M059J (cell line): Measurements from ENCODE around the gene RBP4. TPM values are rescaled to one million over a fixed set of nuclear protein-coding genes. Genes with fewer than 3 reads are reported as not detected.
"Not testable (repeated sequence)": the region's sequence is repeated elsewhere in the genome, so short reads cannot be mapped to it uniquely, and the experiment has no call there.

ENCODE experiments used
- DNase-seq: peaks from one replicate; pipeline ENCODE4 v3.0.0-alpha.2; 2012; ENCODE audit warnings: low read depth
- total RNA-seq: library from RNA; depleted of rRNA; stranded (reverse); fragments of >200 nt; shearing (Covaris generic); gene quantifications from 2 replicates; pipeline ENCODE4 v1.2.3, GENCODE V29; 2014; rRNA removed

RBP4 gene
- total RNA-seq, 1 experiment from 2014 or later = 0.37 TPM

- peak; percentile 20 for DNase-seq
Measured at GRCh38 chr10:93566435-93567276, 34.4 kb downstream of the RBP4 start, which contains the start of gene FFAR4. FFAR4 (plus strand) TSS chr10:93566665; CDS start chr10:93566721, 56 bp downstream.

GRCh38 chr10:93565446-93565845 lies 35.6 kb downstream of the RBP4 start:
- no peak for DNase-seq

GRCh38 chr10:93560541-93560940 lies 40.5 kb downstream of the RBP4 start:
- no peak for DNase-seq

GRCh38 chr10:93559490-93559889 lies 41.5 kb downstream of the RBP4 start:
- no peak for DNase-seq

- peak; percentile 72 for DNase-seq
Measured at GRCh38 chr10:93554760-93555432, 46.1 kb downstream of the RBP4 start.

GRCh38 chr10:93554316-93554663 lies 46.7 kb downstream of the RBP4 start:
- no peak for DNase-seq

- no peak for DNase-seq
Measured at GRCh38 chr10:93553482-93554315, 47.3 kb downstream of the RBP4 start.

GRCh38 chr10:93552780-93553179 lies 48.3 kb downstream of the RBP4 start:
- DNase-seq = no peak

- no peak for DNase-seq
Measured at GRCh38 chr10:93550606-93551005, 50.4 kb downstream of the RBP4 start.

- DNase-seq = no peak
Measured at GRCh38 chr10:93548376-93549071, 52.5 kb downstream of the RBP4 start.

GRCh38 chr10:93547522-93547921 lies 53.5 kb downstream of the RBP4 start:
- DNase-seq = no peak

GRCh38 chr10:93546995-93547394 lies 54.0 kb downstream of the RBP4 start:
- not testable (repeated sequence) for DNase-seq

- DNase-seq = peak; percentile 32
Measured at GRCh38 chr10:93542358-93542791, 58.7 kb downstream of the RBP4 start.

Other genes starting within 250 kb of the RBP4 start
- 80.3 and 128 TPM in 2 replicates for gene MYOF, start 118.9 kb downstream of the RBP4 start, total RNA-seq
- 85.5 and 87.9 TPM in 2 replicates for gene CEP55, start 104.6 kb downstream of the RBP4 start, total RNA-seq
- gene FFAR4, start 34.6 kb downstream of the RBP4 start, total RNA-seq = not detected in 2 replicates
- not detected in 2 replicates for gene PDE6C, start 11.3 kb upstream of the RBP4 start, total RNA-seq
- 0.86 and 2.8 TPM in 2 replicates for gene FRA10AC1, start 101.4 kb upstream of the RBP4 start, total RNA-seq
- 0.39 TPM in 1 of 2 replicates, not detected in the other for gene LGI1, start 156.7 kb upstream of the RBP4 start, total RNA-seq